ENCODE results near the gene PSME1. TPM values are rescaled to one million over a fixed set of nuclear protein-coding genes. Genes with fewer than 3 reads are reported as not detected.

PSME1 gene
- total and polyA plus RNA-seq, 10 of the 15 experiments (the other 5 are each of a cell fraction or from before 2014, with no cell fraction given): 250 to 1,378 (median 412) TPM

GRCh38 chr14:24141097-24141880, 5.3 kb downstream of the PSME1 start, which contains the start of gene EMC9 (continued):
- TF ChIP-seq HSF1 (IDR thresholded peaks at IDR 0.05; ENCODE audit: low read depth, low read length): no peak
- TF ChIP-seq POU2F2 (IDR thresholded peaks at IDR 0.05; ENCODE audit: borderline replicate concordance, low read depth, low read length): no peak; the same call in 1 of the 3 replicates
- peak in 1 of 2 experiments; percentile 46; a peak in 2 of 4 replicates for TF ChIP-seq BHLHE40 (IDR thresholded peaks at IDR 0.05; ENCODE audit: borderline replicate concordance in 1 of 2, low read depth in 2 of 2, low read length in 1 of 2)
- peak in 1 of 2 experiments; percentile 58; a peak in 2 of 4 replicates for TF ChIP-seq EP300 (IDR thresholded peaks at IDR 0.05; ENCODE audit: borderline replicate concordance in 1 of 2, control insufficient read depth in 1 of 2, low read depth in 2 of 2, low read length in 2 of 2)
- no peak; the same call in 1 of the 2 replicates for TF ChIP-seq NR2C1 (IDR thresholded peaks at IDR 0.05)
- TF ChIP-seq HDAC2 (IDR thresholded peaks at IDR 0.05): no peak
- TF ChIP-seq HDGF (IDR thresholded peaks at IDR 0.05): no peak; the same call in 1 of the 2 replicates
- peak; percentile 82 for TF ChIP-seq NKRF (conservative IDR thresholded peaks at IDR 0.05)
- peak; percentile 73 for TF ChIP-seq IKZF1 (conservative IDR thresholded peaks at IDR 0.05)
- TF ChIP-seq MXI1 (IDR thresholded peaks at IDR 0.05; ENCODE audit: low read depth, low read length): peak; percentile 66; the same call in 1 of the 2 replicates
- peak; percentile 38; the same call in 1 of the 2 replicates for TF ChIP-seq NRF1 (conservative IDR thresholded peaks at IDR 0.05; ENCODE audit: low read depth, low read length)
- peak; percentile 79; the same call in 1 of the 2 replicates for TF ChIP-seq TCF3 (IDR thresholded peaks at IDR 0.05; ENCODE audit: borderline replicate concordance, insufficient read depth, low read depth, low read length)
- peak; percentile 53 for TF ChIP-seq USF1 (IDR thresholded peaks at IDR 0.05; ENCODE audit: borderline replicate concordance, extremely low read length, insufficient read depth, low read depth, low read length)
- no peak for TF ChIP-seq CBX3 (IDR thresholded peaks at IDR 0.05; ENCODE audit: borderline replicate concordance, low read depth)
- no peak for TF ChIP-seq ZNF274 (IDR thresholded peaks at IDR 0.05; ENCODE audit: insufficient read depth, insufficient read length)
- no peak for TF ChIP-seq STAT3 (IDR thresholded peaks at IDR 0.05; ENCODE audit: low read depth, low read length)
- no peak for TF ChIP-seq IRF5 (IDR thresholded peaks at IDR 0.05; ENCODE audit: borderline replicate concordance)
- TF ChIP-seq DPF2 (IDR thresholded peaks at IDR 0.05): peak; percentile 26
- TF ChIP-seq ASH2L (IDR thresholded peaks at IDR 0.05; ENCODE audit: borderline replicate concordance, low read depth): no peak
- peak; percentile 63 for TF ChIP-seq RUNX3 (IDR thresholded peaks at IDR 0.05; ENCODE audit: low read length)
- TF ChIP-seq NFXL1 (IDR thresholded peaks at IDR 0.05; ENCODE audit: borderline replicate concordance): no peak
- TF ChIP-seq EZH2 (IDR thresholded peaks at IDR 0.05; ENCODE audit: borderline replicate concordance, control insufficient read depth, low read depth, low read length): no peak
- peak; percentile 54; the same call in 1 of the 2 replicates for TF ChIP-seq NR2F1 (conservative IDR thresholded peaks at IDR 0.05)
- peak; percentile 84; the same call in 1 of the 2 replicates for TF ChIP-seq SMARCA5 (IDR thresholded peaks at IDR 0.05)
- no peak for TF ChIP-seq ZNF622 (IDR thresholded peaks at IDR 0.05)
